HepG2 (cell line): Measurements from ENCODE around the gene FLVCR1. TPM values are rescaled to one million over a fixed set of nuclear protein-coding genes. Genes with fewer than 3 reads are reported as not detected.

Source experiments
- ATAC-seq: fragments of 200-7000 bp; cut with Tn5 transposase; 3 replicates; pipeline ENCODE4 v1.9.1; 2020; ENCODE audit warnings: mild to moderate bottlenecking, moderate library complexity
- BruUV-seq: library from RNA; stranded (reverse); fragments of 400-500 nt; replicated peaks from 2 replicates; lab custom pipeline; 2021; lab: Mats Ljungman, UMichigan
- CTCF ChIA-PET: fragments of 300-600 bp; formaldehyde crosslinking; extraction: SDS; loops from one replicate; lab custom pipeline; 2021; ENCODE audit warnings: low total read pairs, inconsistent platforms, low intra/inter-chr PET ratio; lab: Yijun Ruan, JAX
- POLR2A ChIA-PET: fragments of 350-600 bp; sonication (Branson Sonifier 250); formaldehyde crosslinking; loops from one replicate; lab custom pipeline; 2020; ENCODE audit warnings: antibody characterized with exemption, inconsistent platforms; lab: Yijun Ruan, JAX
- DNase-seq: peaks from one replicate; pipeline ENCODE4 v3.0.0-alpha.2; 2015; ENCODE audit warnings: low spot score
- FAIRE-seq: peaks from 3 replicates; lab custom pipeline; 2011; peaks lifted over from hg19 to GRCh38; lab: Jason Lieb, UNC
- H2AFZ ChIP-seq: one replicate; pipeline ENCODE4 v1.6.1; 2011; ENCODE audit warnings: low read length, inconsistent platforms
- H3K27ac ChIP-seq: fragments of 300-600 bp; 3 replicates; pipeline ENCODE4 v1.8.0; 2011; ENCODE audit warnings: mixed run types, mild to moderate bottlenecking, mixed read lengths, low read length, inconsistent platforms; ENCODE audit not compliant: insufficient read depth; ENCODE audit errors: extremely low read length
- H3K27me3 ChIP-seq, 2 experiments: fragments of 200-600 bp in 1 of 2; 2 replicates in 1 of 2; 3 replicates in 1 of 2; pipeline versions ENCODE4 v1.6.0 to v1.8.0; 2011; ENCODE audit warnings: low read length in 2 of 2, mild to moderate bottlenecking in 2 of 2, moderate library complexity in 2 of 2, inconsistent platforms in 1 of 2; ENCODE audit not compliant: insufficient read depth in 2 of 2, control insufficient read depth in 1 of 2
- H3K36me3 ChIP-seq, 2 experiments: fragments of 200-600 bp in 1 of 2; replicated peaks in 1 of 2; 2 replicates in 1 of 2; 3 replicates in 1 of 2; pipeline versions ENCODE4 v1.5.1 to v1.8.0; 2011; ENCODE audit warnings: low read length in 2 of 2, inconsistent platforms in 1 of 2; ENCODE audit not compliant: insufficient read depth in 2 of 2, control insufficient read depth in 1 of 2
- H3K4me1 ChIP-seq: 2 replicates; pipeline ENCODE4 v1.5.1; 2012; ENCODE audit warnings: low read length, inconsistent platforms; ENCODE audit not compliant: insufficient read depth
- H3K4me2 ChIP-seq: 2 replicates; pipeline ENCODE4 v1.6.0; 2011; ENCODE audit warnings: low read depth, low read length, inconsistent platforms
- H3K4me3 ChIP-seq, 3 experiments: fragments of 200-600 bp in 1 of 3; sonication (generic), shearing (Covaris generic) in 1 of 3; replicated peaks in 1 of 3; 2 replicates each; pipeline ENCODE4 v1.5.1; 2011 to 2016; ENCODE audit warnings: low read length in 3 of 3, inconsistent platforms in 2 of 3, low read depth in 2 of 3, mild to moderate bottlenecking in 2 of 3, control low read depth in 1 of 3, mixed read lengths in 1 of 3; ENCODE audit not compliant: insufficient read depth in 1 of 3
- H3K79me2 ChIP-seq: one replicate; pipeline ENCODE4 v1.6.1; 2011; ENCODE audit warnings: low read length, inconsistent platforms; ENCODE audit not compliant: insufficient read depth
- H3K9ac ChIP-seq: 2 replicates; pipeline ENCODE4 v1.6.0; 2011; ENCODE audit warnings: mild to moderate bottlenecking, low read depth, low read length, inconsistent platforms; ENCODE audit not compliant: insufficient read depth
- H3K9me3 ChIP-seq: 2 replicates; pipeline ENCODE4 v1.5.1; 2012; ENCODE audit warnings: mild to moderate bottlenecking, low read length
- H4K20me1 ChIP-seq: 2 replicates; pipeline ENCODE4 v1.6.0; 2011; ENCODE audit warnings: inconsistent platforms, mild to moderate bottlenecking, low read length, moderate library complexity; ENCODE audit not compliant: insufficient read depth
- AHDC1 ChIP-seq: sonication (generic); formaldehyde crosslinking; IDR thresholded peaks from 2 replicates; pipeline ENCODE4 v1.5.1; 2020; ENCODE audit warnings: mild to moderate bottlenecking, missing genetic modification reagents, borderline replicate concordance
- CEBPB ChIP-seq: IDR thresholded peaks from 2 replicates; pipeline ENCODE4 v1.6.1; 2011; ENCODE audit warnings: low read depth, low read length, improper control_type of control experiment, borderline replicate concordance
- HNF1A ChIP-seq, 2 experiments: sonication (generic) in 1 of 2; formaldehyde crosslinking in 1 of 2; IDR thresholded peaks; 2 replicates each; pipeline versions ENCODE4 v1.4.0 to v1.6.1; 2016 to 2020; ENCODE audit warnings: borderline replicate concordance in 1 of 2, low read depth in 1 of 2, mild to moderate bottlenecking in 1 of 2, missing genetic modification reagents in 1 of 2
- HNF4A ChIP-seq: sonication (generic); formaldehyde crosslinking; IDR thresholded peaks from 2 replicates; pipeline ENCODE4 v1.4.0; 2020; ENCODE audit warnings: missing genetic modification reagents
- PAXIP1 ChIP-seq: sonication (generic); formaldehyde crosslinking; conservative IDR thresholded peaks from 2 replicates; pipeline ENCODE4 v1.4.0; 2020; ENCODE audit warnings: mild to moderate bottlenecking, missing genetic modification reagents, moderate library complexity
- RORA ChIP-seq: sonication (generic); formaldehyde crosslinking; IDR thresholded peaks from 2 replicates; pipeline ENCODE4 v1.5.0; 2020; ENCODE audit warnings: mild to moderate bottlenecking, missing genetic modification reagents, moderate library complexity
- ZFX ChIP-seq: sonication (generic); formaldehyde crosslinking; IDR thresholded peaks from 2 replicates; pipeline ENCODE4 v1.4.0; 2020; ENCODE audit warnings: mild to moderate bottlenecking, low read depth, missing genetic modification reagents, moderate library complexity
- ZNF720 ChIP-seq: sonication (generic); formaldehyde crosslinking; IDR thresholded peaks from 2 replicates; pipeline ENCODE4 v1.4.0; 2020; ENCODE audit warnings: missing genetic modification reagents
- ZSCAN31 ChIP-seq: sonication (generic); formaldehyde crosslinking; IDR thresholded peaks from 2 replicates; pipeline ENCODE4 v1.5.0; 2020; ENCODE audit warnings: low read depth, mild to moderate bottlenecking, missing genetic modification reagents
- WGBS: methylation state at CpG from one replicate; pipeline ENCODE4 v1.1.6; 2017; ENCODE audit warnings: low lambda C conversion rate; 5-methylcytosine and 5-hydroxymethylcytosine counted together
- in situ Hi-C: cut with HindIII; loops from 2 replicates; pipeline ENCODE4 v1.10.0; 2017; ENCODE audit warnings: low pct_unique_long_range_greater_than_20kb; ENCODE audit not compliant: extremely low pct_ligation_motif_present
- intact Hi-C: fragments of 100-400 bp; cut with micrococcal nuclease; formaldehyde crosslinking; loops from one replicate; pipeline ENCODE4 v1.10.0; 2022; ENCODE audit not compliant: unreplicated experiment
- polyA plus RNA-seq, 8 experiments: library from polyadenylated mRNA; depleted of rRNA in 3 of 8; stranded (reverse) in 7 of 8; unstranded in 1 of 8; fragments of >200 nt; fragmentation: Illumina TruSeq in 4 of 8; extraction: Trizol in 4 of 8; gene quantifications; 2 replicates each; pipeline versions ENCODE4 v1.2.1 to v1.2.3, GENCODE V29; 2011 to 2016; ENCODE audit warnings: low read depth in 4 of 8, missing spikeins in 1 of 8, mixed read lengths in 1 of 8; ENCODE audit not compliant: insufficient read depth in 1 of 8
- total RNA-seq, 5 experiments: library from RNA; depleted of rRNA; stranded (reverse); fragments of >200 nt; fragmentation: Illumina TruSeq; extraction: Trizol; gene quantifications; 2 replicates each; pipeline ENCODE4 v1.2.3, GENCODE V29; 2016; ENCODE audit warnings: low read depth in 1 of 5

Gene FLVCR1
- total and polyA plus RNA-seq, 2 of the 13 experiments (the other 11 are each of a cell fraction or from before 2014, with no cell fraction given), result 14.8 to 39.8 TPM

- ATAC-seq, result peak; percentile 90
- DNase-seq, result no peak
- ChIA-PET POLR2A (no interaction called here), CTCF (no interaction called here)
- Histone ChIP-seq H3K4me2 (peak overlapping the region; percentile 11; the same call in 1 of the 2 replicates), H4K20me1 (no peaks in the 10 kb centered on the region), H3K9ac (no peak overlapping the region), H3K27me3 (no peaks in the 10 kb centered on the region), H2AFZ (no peak overlapping the region), H3K79me2 (no peaks in the 10 kb centered on the region), H3K36me3 (no peaks in the 10 kb centered on the region), H3K4me3 (no peak overlapping the region), H3K27ac (peak overlapping the region; percentile 48), H3K4me1 (peaks cover 39% of the 10 kb centered on the region), H3K9me3 (no peaks in the 10 kb centered on the region)
- 36% methylated on average over 3 of the region's 3 CpGs for WGBS
- no TSS peak for BruUV-seq
- in situ Hi-C loops, result no loop called here
- intact Hi-C loops, result no loop called here
- FAIRE-seq, result no peak
- TF ChIP-seq HNF4A (CRISPR knock-in tag) (peak; percentile 76), ZNF720 (CRISPR knock-in tag) (no peak), AHDC1 (0 out of 2 replicates have a peak, but pooled peaks have one; percentile 38), RORA (CRISPR knock-in tag) (no peak), PAXIP1 (CRISPR knock-in tag) (peak; percentile 35; the same call in 1 of the 2 replicates), CEBPB (peak; percentile 66; the same call in 1 of the 2 replicates), HNF1A (IDR thresholded peaks at IDR 0.05; ENCODE audit: low read depth) (no peak), HNF1A (CRISPR knock-in tag; IDR thresholded peaks at IDR 0.05; ENCODE audit: borderline replicate concordance) (no peak), ZFX (peak; percentile 45; the same call in 1 of the 2 replicates), ZSCAN31 (CRISPR knock-in tag) (no peak)
Measured at GRCh38 chr1:212937034-212937433, 79.0 kb downstream of the FLVCR1 start.
